CD4-positive, alpha-beta memory T cell (primary cell): ENCODE data around the gene KLHL40. TPM values are rescaled to one million over a fixed set of nuclear protein-coding genes. Genes with fewer than 3 reads are reported as not detected.

ENCODE experiments used
- CTCF ChIA-PET: fragments of 350-600 bp; sonication (Branson Sonifier 250); formaldehyde crosslinking; loops from one replicate; lab custom pipeline; 2021; ENCODE audit warnings: inconsistent platforms; ENCODE audit not compliant: partially characterized antibody; lab: Charles Lee
- POLR2A ChIA-PET: fragments of 350-600 bp; sonication (Branson Sonifier 250); formaldehyde crosslinking; loops from one replicate; lab custom pipeline; 2021; ENCODE audit not compliant: partially characterized antibody; lab: Charles Lee
- DNase-seq, 5 donors: peaks; one replicate each; pipeline versions ENCODE4 v3.0.0 to v3.0.0-alpha.2; 2020 to 2022; ENCODE audit warnings: mixed read lengths in 1 of 5
- H3K27ac ChIP-seq: one replicate; pipeline ENCODE4 v1.7.0; 2013; ENCODE audit warnings: low read depth, low read length
- H3K27me3 ChIP-seq: 2 replicates; pipeline ENCODE4 v1.7.0; 2013; ENCODE audit warnings: mild to moderate bottlenecking, low read length, moderate library complexity; ENCODE audit not compliant: insufficient read depth
- H3K36me3 ChIP-seq: 2 replicates; pipeline ENCODE4 v1.7.0; 2013; ENCODE audit warnings: mild to moderate bottlenecking, low read length, moderate library complexity; ENCODE audit not compliant: insufficient read depth
- H3K4me1 ChIP-seq: 2 replicates; pipeline ENCODE4 v1.7.0; 2013; ENCODE audit warnings: mild to moderate bottlenecking, low read length, moderate library complexity; ENCODE audit not compliant: insufficient read depth
- H3K4me3 ChIP-seq, 2 donors: one replicate each; pipeline ENCODE4 v1.7.0; 2013; ENCODE audit warnings: low read length in 2 of 2, mild to moderate bottlenecking in 1 of 2
- H3K9me3 ChIP-seq, 2 donors: one replicate each; pipeline ENCODE4 v1.7.0; 2013; ENCODE audit warnings: low read length in 2 of 2, control low read depth in 1 of 2; ENCODE audit not compliant: control insufficient read depth in 1 of 2
- H3K27ac Mint-ChIP-seq, 7 donors: one replicate each; pipeline ENCODE4 v1.8.0; 2020 to 2021; ENCODE audit warnings: mixed read lengths in 7 of 7, mild to moderate bottlenecking in 6 of 7, inconsistent platforms in 3 of 7, moderate library complexity in 3 of 7
- H3K27me3 Mint-ChIP-seq, 2 donors: one replicate each; pipeline ENCODE4 v1.8.0; 2020 to 2021; ENCODE audit warnings: mixed read lengths in 2 of 2
- H3K36me3 Mint-ChIP-seq, 2 donors: one replicate each; pipeline ENCODE4 v1.8.0; 2020 to 2021; ENCODE audit warnings: mixed read lengths in 2 of 2, inconsistent platforms in 1 of 2, mild to moderate bottlenecking in 1 of 2
- H3K4me1 Mint-ChIP-seq, 4 donors: one replicate each; pipeline ENCODE4 v1.8.0; 2020 to 2021; ENCODE audit warnings: mixed read lengths in 4 of 4, mild to moderate bottlenecking in 1 of 4
- H3K4me3 Mint-ChIP-seq, 8 donors: one replicate each; pipeline ENCODE4 v1.8.0; 2020 to 2021; ENCODE audit warnings: mixed read lengths in 8 of 8, mild to moderate bottlenecking in 7 of 8, moderate library complexity in 6 of 8, inconsistent platforms in 3 of 8
- H3K9me3 Mint-ChIP-seq, 8 donors: one replicate each; pipeline ENCODE4 v1.8.0; 2020 to 2021; ENCODE audit warnings: mixed read lengths in 8 of 8, mild to moderate bottlenecking in 5 of 8, inconsistent platforms in 3 of 8, moderate library complexity in 1 of 8
- intact Hi-C: fragments of 100-400 bp; cut with micrococcal nuclease; formaldehyde crosslinking; loops from one replicate; pipeline ENCODE4 v1.15.1; 2023
- polyA plus RNA-seq, 2 donors: library from polyadenylated mRNA; unstranded; fragments of 300-500 nt; fragmentation: Illumina TruSeq; gene quantifications; one replicate each; pipeline ENCODE4 v1.2.3, GENCODE V29; 2021
- total RNA-seq, 2 experiments: library from RNA; stranded (reverse); gene quantifications; one replicate each; pipeline ENCODE4 v1.2.3, GENCODE V29; 2021

KLHL40 gene
- total and polyA plus RNA-seq, 4 experiments from 2014 or later, result not detected

DNA sequence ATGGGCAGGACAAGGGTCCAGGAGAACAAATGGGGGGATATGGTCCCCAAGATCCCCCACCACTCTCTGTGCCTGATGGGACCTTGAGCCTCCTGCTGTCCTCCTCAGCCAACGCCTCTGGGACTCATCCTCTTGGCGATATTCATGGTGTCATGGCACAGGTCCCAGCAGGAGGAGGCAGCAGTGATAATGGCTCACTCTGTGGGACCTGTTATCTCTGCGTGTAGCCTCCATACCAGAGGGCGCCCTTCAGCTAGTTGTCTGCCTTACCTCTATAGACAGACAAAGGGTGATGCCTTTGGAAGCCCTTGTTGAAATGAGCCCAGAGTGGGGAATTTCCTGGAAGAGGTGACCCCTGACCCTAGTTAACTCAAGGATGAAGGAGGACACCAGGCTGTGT, 24.4 kb upstream of the KLHL40 start:
- no peak overlapping the region for H3K27ac ChIP-seq
- H3K9me3 ChIP-seq, result no peaks in the 10 kb centered on the region
- ChIA-PET POLR2A (no interaction called here), CTCF (interaction anchor here (0.6 to 1.8 kb wide), 2 partner anchors 9 to 85 kb away, joined by 3 to 4 read pairs; no protein-coding TSS in a partner anchor)
- Mint-ChIP-seq H3K4me3 (no peak overlapping the region), H3K9me3 (peaks cover 0 to 2% (median 0%) of the 10 kb centered on the region in 8 donors), H3K27ac (peak overlapping the region in 1 of 7 donors; percentile 21), H3K36me3 (no peaks in the 10 kb centered on the region), H3K27me3 (no peaks in the 10 kb centered on the region), H3K4me1 (peaks cover 0 to 12% (median 3%) of the 10 kb centered on the region in 4 donors)
- H3K27me3 ChIP-seq, result no peaks in the 10 kb centered on the region
- H3K4me3 ChIP-seq, result no peak overlapping the region
- H3K36me3 ChIP-seq, result no peaks in the 10 kb centered on the region
- DNase-seq, result no peak
- intact Hi-C loops, result no loop called here
- no peaks in the 10 kb centered on the region for H3K4me1 ChIP-seq

DNA sequence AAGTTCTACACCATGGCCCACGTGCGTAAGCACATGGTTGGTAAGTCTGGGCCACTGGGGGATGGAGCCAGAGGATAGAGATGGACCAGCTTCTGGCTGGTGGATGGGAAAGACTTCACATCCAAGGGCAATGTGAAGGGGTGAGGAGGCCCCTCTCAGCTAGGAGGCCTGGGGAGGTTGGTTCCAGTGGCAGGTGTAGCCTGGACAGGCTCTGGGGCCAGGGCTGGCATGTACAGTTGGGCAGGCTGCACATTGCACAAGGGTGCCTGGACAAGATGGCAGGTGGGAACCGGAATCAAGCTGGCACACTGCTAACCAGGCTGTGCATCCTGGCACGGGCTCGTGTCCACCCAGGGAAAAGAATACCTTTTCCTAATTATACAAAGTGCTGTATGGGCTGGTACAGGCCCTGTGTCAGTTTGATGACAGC, 23.7 kb upstream of the KLHL40 start:
- Histone ChIP-seq H3K36me3 (no peaks in the 10 kb centered on the region), H3K27me3 (no peaks in the 10 kb centered on the region), H3K4me3 (no peak overlapping the region), H3K4me1 (no peaks in the 10 kb centered on the region), H3K9me3 (no peaks in the 10 kb centered on the region), H3K27ac (no peak overlapping the region)
- H3K4me3 Mint-ChIP-seq, result no peak overlapping the region
- DNase-seq, result no peak
- ChIA-PET POLR2A (no interaction called here), CTCF (interaction anchor here (1.8 kb wide), 1 partner anchor 10 kb away, joined by 4 read pairs; no protein-coding TSS in a partner anchor)
- peak overlapping the region in 1 of 7 donors; percentile 68 for H3K27ac Mint-ChIP-seq
- H3K36me3 Mint-ChIP-seq, result no peaks in the 10 kb centered on the region
- peaks cover 0 to 2% (median 0%) of the 10 kb centered on the region in 8 donors for H3K9me3 Mint-ChIP-seq
- intact Hi-C loops, result no loop called here
- peaks cover 0 to 6% (median 1%) of the 10 kb centered on the region in 4 donors for H3K4me1 Mint-ChIP-seq
- no peaks in the 10 kb centered on the region for H3K27me3 Mint-ChIP-seq

DNA sequence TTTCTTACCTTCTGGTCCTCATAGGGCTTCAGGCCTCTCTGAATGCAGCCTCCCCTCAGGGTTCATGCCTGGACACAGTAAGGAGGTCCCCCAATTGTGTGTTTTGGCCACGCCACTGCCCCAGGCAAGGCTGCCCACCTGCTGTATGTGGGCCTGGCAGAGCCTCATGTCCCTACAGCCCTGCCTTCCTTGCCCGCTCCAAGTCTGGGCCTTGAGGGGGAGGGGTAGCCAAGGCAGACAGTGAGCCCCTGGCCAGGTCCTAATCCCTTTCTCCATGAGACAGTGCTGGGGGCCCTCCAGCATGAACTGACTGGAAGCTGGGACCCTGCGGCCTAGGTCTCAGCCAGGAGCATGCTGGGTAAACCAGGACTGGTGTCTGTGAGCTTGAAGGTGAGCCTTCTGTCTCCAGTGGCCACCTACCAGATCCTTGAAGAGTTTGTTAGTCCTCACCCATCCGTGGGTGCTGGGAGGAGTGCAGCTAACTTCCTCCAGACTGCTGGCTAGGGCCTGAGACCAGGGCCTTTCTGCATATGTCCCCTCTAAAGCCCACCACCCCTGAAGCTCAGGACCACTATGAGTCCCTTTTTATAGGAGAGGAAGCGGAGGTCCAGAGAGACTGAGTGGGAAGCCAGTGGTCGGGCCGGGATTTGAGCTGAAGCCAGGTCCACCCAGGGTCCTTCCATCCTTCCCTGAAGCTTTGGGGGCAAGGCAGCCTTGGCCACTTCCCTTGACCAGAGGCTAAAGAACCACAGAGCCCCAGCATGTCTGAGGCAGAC, 23.1 kb upstream of the KLHL40 start:
- H3K27ac ChIP-seq, result no peak overlapping the region
- Mint-ChIP-seq H3K9me3 (no peaks in the 10 kb centered on the region), H3K4me3 (no peak overlapping the region), H3K36me3 (no peaks in the 10 kb centered on the region), H3K27me3 (peaks cover 0 to under 1% of the 10 kb centered on the region in 2 donors), H3K4me1 (peaks cover 0 to 6% (median 1%) of the 10 kb centered on the region in 4 donors), H3K27ac (no peak overlapping the region)
- H3K4me1 ChIP-seq, result no peaks in the 10 kb centered on the region
- H3K4me3 ChIP-seq, result no peak overlapping the region
- intact Hi-C loops, result no loop called here
- H3K27me3 ChIP-seq, result no peaks in the 10 kb centered on the region
- H3K36me3 ChIP-seq, result no peaks in the 10 kb centered on the region
- no peaks in the 10 kb centered on the region for H3K9me3 ChIP-seq
- ChIA-PET CTCF (interaction anchor here (1.8 kb wide), 1 partner anchor 10 kb away, joined by 4 read pairs; no protein-coding TSS in a partner anchor), POLR2A (no interaction called here)
- no peak for DNase-seq

DNA sequence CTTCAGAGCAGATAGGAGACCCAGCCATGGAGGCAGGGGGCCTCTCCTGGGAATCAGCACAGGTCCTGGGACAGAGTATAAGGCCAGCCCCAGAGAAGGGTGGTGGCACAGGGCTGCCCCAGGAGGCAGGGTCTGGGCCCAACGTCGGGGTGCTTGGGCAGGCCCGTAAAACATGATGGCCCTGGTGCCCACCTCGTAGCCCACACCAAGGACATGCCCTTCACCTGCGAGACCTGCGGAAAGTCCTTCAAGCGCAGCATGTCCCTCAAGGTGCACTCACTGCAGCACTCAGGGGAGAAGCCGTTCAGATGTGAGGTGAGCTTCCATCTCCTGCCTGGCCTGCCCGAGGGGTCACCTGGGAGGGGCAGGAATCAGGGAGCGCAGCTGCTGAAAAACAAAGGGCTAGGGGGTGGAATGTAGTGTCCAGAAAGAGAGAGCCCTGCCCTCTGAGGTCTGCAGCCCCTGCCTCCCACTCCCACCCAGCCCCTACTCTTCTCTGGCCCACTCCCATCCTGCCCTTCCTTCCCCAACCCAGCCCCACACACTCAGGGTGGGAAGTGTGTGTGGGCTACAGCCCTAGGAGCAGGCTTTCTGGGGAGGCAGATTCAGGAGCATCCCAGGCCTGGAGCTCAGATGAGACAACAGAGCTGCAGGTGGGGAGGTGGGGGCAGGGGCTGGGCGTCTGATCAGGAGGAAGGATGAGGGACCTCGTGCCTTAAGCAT, 22.4 kb upstream of the KLHL40 start:
- CTCF ChIA-PET, result no interaction called here
- peaks cover 0 to 4% of the 10 kb centered on the region in 2 donors for H3K36me3 Mint-ChIP-seq
- no peaks in the 10 kb centered on the region for H3K4me1 ChIP-seq
- H3K36me3 ChIP-seq, result no peaks in the 10 kb centered on the region
- no peak overlapping the region for H3K4me3 Mint-ChIP-seq
- H3K9me3 Mint-ChIP-seq, result peaks cover 0 to 2% (median 0%) of the 10 kb centered on the region in 8 donors
- POLR2A ChIA-PET, result no interaction called here
- intact Hi-C loops, result no loop called here
- no peak overlapping the region for H3K27ac Mint-ChIP-seq
- H3K27me3 Mint-ChIP-seq, result peaks cover 0 to 6% of the 10 kb centered on the region in 2 donors
- DNase-seq, result no peak
- no peak overlapping the region for H3K4me3 ChIP-seq
- H3K4me1 Mint-ChIP-seq, result peaks cover 0 to 6% (median 1%) of the 10 kb centered on the region in 4 donors
- H3K27me3 ChIP-seq, result no peaks in the 10 kb centered on the region
- no peaks in the 10 kb centered on the region for H3K9me3 ChIP-seq
- no peak overlapping the region for H3K27ac ChIP-seq

DNA sequence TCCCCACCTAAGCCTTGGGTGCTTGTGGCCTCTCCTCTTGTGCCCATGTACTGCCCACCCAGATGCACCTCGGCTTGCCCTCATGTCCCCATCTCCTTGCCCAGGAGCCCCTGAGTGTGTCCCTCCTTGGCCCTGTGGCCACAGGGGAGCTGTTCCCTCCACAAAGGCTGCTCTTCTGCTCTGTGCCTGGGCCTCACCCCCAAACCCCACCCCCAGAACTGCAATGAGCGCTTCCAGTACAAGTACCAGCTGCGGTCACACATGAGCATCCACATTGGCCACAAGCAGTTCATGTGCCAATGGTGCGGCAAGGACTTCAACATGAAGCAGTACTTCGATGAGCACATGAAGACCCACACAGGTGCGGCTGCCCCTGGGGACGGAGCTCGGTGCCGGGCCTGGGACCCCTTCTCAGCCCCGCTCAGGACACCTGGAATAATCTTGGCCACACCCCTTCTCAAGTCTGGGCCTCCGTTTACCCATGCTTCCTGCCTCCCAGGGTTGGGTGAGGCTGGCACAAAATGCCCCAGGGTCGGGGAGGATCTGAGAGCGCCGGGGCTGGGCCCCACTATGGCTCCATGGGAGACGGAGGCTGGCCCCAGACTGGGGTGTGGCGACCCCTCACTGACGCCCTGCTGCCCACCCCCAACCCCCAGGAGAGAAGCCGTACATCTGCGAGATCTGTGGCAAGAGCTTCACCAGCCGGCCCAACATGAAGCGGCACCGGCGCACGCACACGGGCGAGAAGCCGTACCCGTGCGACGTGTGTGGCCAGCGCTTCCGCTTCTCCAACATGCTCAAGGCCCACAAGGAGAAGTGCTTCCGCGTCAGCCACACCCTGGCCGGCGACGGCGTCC, 21.5 kb upstream of the KLHL40 start:
- Mint-ChIP-seq H3K27ac (peak overlapping the region in 1 of 7 donors; percentile 58), H3K9me3 (peaks cover 0 to 3% (median 0%) of the 10 kb centered on the region in 8 donors), H3K4me1 (peaks cover 0 to 6% (median 1%) of the 10 kb centered on the region in 4 donors), H3K27me3 (peaks cover 0 to 6% of the 10 kb centered on the region in 2 donors), H3K4me3 (no peak overlapping the region), H3K36me3 (peaks cover 0 to 4% of the 10 kb centered on the region in 2 donors)
- Histone ChIP-seq H3K9me3 (no peaks in the 10 kb centered on the region), H3K4me1 (no peaks in the 10 kb centered on the region), H3K36me3 (no peaks in the 10 kb centered on the region), H3K27ac (no peak overlapping the region), H3K4me3 (no peak overlapping the region), H3K27me3 (no peaks in the 10 kb centered on the region)
- ChIA-PET CTCF (no interaction called here), POLR2A (no interaction called here)
- no peak for DNase-seq
- intact Hi-C loops, result no loop called here

DNA sequence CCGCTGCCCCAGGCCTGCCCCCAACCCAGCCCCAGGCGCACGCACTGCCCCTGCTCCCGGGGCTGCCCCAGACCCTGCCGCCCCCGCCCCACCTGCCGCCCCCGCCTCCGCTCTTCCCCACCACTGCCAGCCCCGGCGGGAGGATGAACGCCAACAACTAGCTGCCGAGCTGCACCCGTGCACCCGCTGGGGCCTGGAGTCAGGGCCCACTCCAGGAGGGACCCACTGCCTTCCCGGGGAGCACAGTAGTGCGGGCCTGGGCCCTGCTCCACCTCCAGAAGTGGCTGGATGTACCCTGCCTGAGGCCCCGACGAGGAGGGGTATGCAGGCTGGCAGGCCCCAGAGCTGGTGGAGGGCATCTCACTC, 20.9 kb upstream of the KLHL40 start:
- Mint-ChIP-seq H3K27ac (no peak overlapping the region), H3K36me3 (peaks cover 0 to 4% of the 10 kb centered on the region in 2 donors), H3K27me3 (peaks cover 0 to 6% of the 10 kb centered on the region in 2 donors), H3K4me1 (peaks cover 0 to 6% (median 1%) of the 10 kb centered on the region in 4 donors), H3K4me3 (no peak overlapping the region), H3K9me3 (peaks cover 0 to 3% (median 0%) of the 10 kb centered on the region in 8 donors)
- Histone ChIP-seq H3K36me3 (no peaks in the 10 kb centered on the region), H3K27me3 (no peaks in the 10 kb centered on the region), H3K4me1 (no peaks in the 10 kb centered on the region), H3K27ac (no peak overlapping the region), H3K4me3 (no peak overlapping the region), H3K9me3 (no peaks in the 10 kb centered on the region)
- ChIA-PET POLR2A (no interaction called here), CTCF (no interaction called here)
- intact Hi-C loops, result no loop called here
- no peak for DNase-seq
